Activated CD4-positive, alpha-beta T cell treated with anti-CD3 and anti-CD28 coated beads, Interleukin-2, Interleukin-4, amounts not matched to agents 100 ng/mL and 50 ng/mL, durations not matched to agents 16 hours and 8 hours (primary cell): Measurements from ENCODE around the gene RAP1GDS1.

ENCODE experiments used
- DNase-seq: peaks from one replicate; pipeline ENCODE4 v3.0.0-alpha.2; 2020; ENCODE audit warnings: low spot score

Gene RAP1GDS1

GRCh38 chr4:98260579-98261404 is at the start of gene RAP1GDS1:
Gene RAP1GDS1, plus strand, starts transcription at chr4:98261384. Its CDS starts 182 bp downstream, at chr4:98261566.
- DNase-seq: peak; percentile 96

- no peak for DNase-seq
Measured at GRCh38 chr4:98222306-98222705, 38.9 kb upstream of the RAP1GDS1 start.

GRCh38 chr4:98226396-98226795 is 34.8 kb upstream of the RAP1GDS1 start:
- DNase-seq: no peak

- no peak for DNase-seq
Measured at GRCh38 chr4:98230961-98231360, 30.2 kb upstream of the RAP1GDS1 start.

- peak; percentile 6 for DNase-seq
Measured at GRCh38 chr4:98232202-98232601, 29.0 kb upstream of the RAP1GDS1 start.

GRCh38 chr4:98237204-98237603 is 24.0 kb upstream of the RAP1GDS1 start:
- DNase-seq: no peak

GRCh38 chr4:98242063-98242462 is 19.1 kb upstream of the RAP1GDS1 start:
- DNase-seq: no peak

GRCh38 chr4:98242538-98242937 is 18.6 kb upstream of the RAP1GDS1 start:
- no peak for DNase-seq

GRCh38 chr4:98245226-98245625 is 16.0 kb upstream of the RAP1GDS1 start:
- no peak for DNase-seq

- no peak for DNase-seq
Measured at GRCh38 chr4:98248934-98249333, 12.2 kb upstream of the RAP1GDS1 start.

GRCh38 chr4:98249831-98250230 is 11.4 kb upstream of the RAP1GDS1 start:
- no peak for DNase-seq

- no peak for DNase-seq
Measured at GRCh38 chr4:98253499-98253898, 7.7 kb upstream of the RAP1GDS1 start.

GRCh38 chr4:98260047-98260578 is 1.1 kb upstream of the RAP1GDS1 start:
- DNase-seq: no peak

GRCh38 chr4:98261405-98262291 is 464 bp downstream of the RAP1GDS1 start:
- peak; percentile 22 for DNase-seq

- DNase-seq: no peak
Measured at GRCh38 chr4:98262431-98262830, 1.2 kb downstream of the RAP1GDS1 start.

GRCh38 chr4:98267498-98267897 is 6.3 kb downstream of the RAP1GDS1 start:
- no peak for DNase-seq

GRCh38 chr4:98275145-98275544 is 14.0 kb downstream of the RAP1GDS1 start:
- peak; percentile 40 for DNase-seq

GRCh38 chr4:98283219-98284189 is 22.3 kb downstream of the RAP1GDS1 start:
- DNase-seq: no peak

GRCh38 chr4:98284640-98285046 is 23.5 kb downstream of the RAP1GDS1 start:
- no peak for DNase-seq

- DNase-seq: no peak
Measured at GRCh38 chr4:98285676-98286075, 24.5 kb downstream of the RAP1GDS1 start.

- no peak for DNase-seq
Measured at GRCh38 chr4:98287328-98287727, 26.1 kb downstream of the RAP1GDS1 start.
